ENCODE data around the gene RAD51B. TPM values are rescaled to one million over a fixed set of nuclear protein-coding genes. Genes with fewer than 3 reads are reported as not detected.

The RAD51B gene
- total and polyA plus RNA-seq, 9 of the 15 experiments (the other 6 are each of a cell fraction or from before 2014, with no cell fraction given): 8.5 to 17.3 (median 11.3) TPM

GRCh38 chr14:68637106-68638021 lies 817.8 kb downstream of the RAD51B start:
- intact Hi-C loops (cut with micrococcal nuclease): no loop called here
- ATAC-seq: no peak

GRCh38 chr14:68638141-68638999 lies 818.8 kb downstream of the RAD51B start:
- Histone ChIP-seq H3K27me3 (ENCODE audit: control insufficient read depth in 2 of 2, insufficient read depth in 2 of 2, low read length in 2 of 2) (no peaks in the 10 kb centered on the region), H3K9me1 (ENCODE audit: control insufficient read depth, insufficient read depth, low read length) (no peaks in the 10 kb centered on the region), H2AFZ (ENCODE audit: low read depth, low read length) (no peak overlapping the region), H3K4me1 (replicated peaks in 1 of 2; ENCODE audit: control insufficient read depth in 2 of 2, insufficient read depth in 2 of 2, low read length in 2 of 2) (peaks cover 0 to 6% of the 10 kb centered on the region in 2 experiments; a peak in 2 of 5 replicates), H4K20me1 (replicated peaks; ENCODE audit: control insufficient read depth, insufficient read depth, low read length) (no peaks in the 10 kb centered on the region), H3K36me3 (ENCODE audit: control insufficient read depth, insufficient read depth, low read length) (no peaks in the 10 kb centered on the region), H3K4me2 (ENCODE audit: insufficient read depth, low read length) (no peak overlapping the region), H3K27ac (ENCODE audit: extremely low read depth, low read depth, low read length) (no peak overlapping the region), H3K9ac (ENCODE audit: insufficient read depth in 1 of 2, low read depth in 2 of 2, low read length in 2 of 2) (0 out of 4 replicates have a peak overlapping the region, but pooled peaks of 1 of the 2 experiments have one; percentile 13), H3K9me3 (replicated peaks; ENCODE audit: control insufficient read depth, insufficient read depth, low read depth, low read length) (no peaks in the 10 kb centered on the region), H3K4me3 (no peak overlapping the region), H3K79me2 (ENCODE audit: control insufficient read depth, insufficient read depth, low read length) (no peaks in the 10 kb centered on the region)
- FAIRE-seq (no peak), DNase-seq (ENCODE audit: extremely low read depth in 1 of 4, low spot score in 3 of 4) (no peak), ATAC-seq (no peak)
- ChIA-PET CTCF (ENCODE audit: low intra/inter-chr PET ratio) (no interaction called here), POLR2A (interaction anchor here (0.5 to 0.8 kb wide), 2 partner anchors 27 to 155 kb away, joined by 3 to 5 read pairs; partner anchors contain the start of gene ZFP36L1)
- in situ Hi-C loops (cut with MboI) (no loop called here), intact Hi-C loops (cut with micrococcal nuclease) (no loop called here)
- 48% methylated on average over 10 of the region's 12 CpGs for WGBS (ENCODE audit: insufficient coverage, low coverage, missing lambda C conversion rate)
- BruUV-seq (replicated peaks): no TSS peak
- TF ChIP-seq NFYB (IDR thresholded peaks at IDR 0.05; ENCODE audit: extremely low read depth, insufficient read length): no peak
- no peak for TF ChIP-seq POLR2G (IDR thresholded peaks at IDR 0.05; ENCODE audit: low read depth, low read length)
- no peak for TF ChIP-seq BRD4 (IDR thresholded peaks at IDR 0.05)
- no peak for TF ChIP-seq ZBTB1 (CRISPR knock-in tag; IDR thresholded peaks at IDR 0.05; ENCODE audit: borderline replicate concordance, low read depth)
- no peak for TF ChIP-seq ZNF778 (CRISPR knock-in tag; IDR thresholded peaks at IDR 0.05)
- no peak for TF ChIP-seq ZNF431 (CRISPR knock-in tag; IDR thresholded peaks at IDR 0.05)
- no peak for TF ChIP-seq E2F6 (IDR thresholded peaks at IDR 0.05; ENCODE audit: borderline replicate concordance in 1 of 2, extremely low read depth in 1 of 2, insufficient read depth in 1 of 2, insufficient read length in 1 of 2, low read depth in 1 of 2, low read length in 1 of 2, poor library complexity in 1 of 2, severe bottlenecking in 1 of 2)
- no peak for TF ChIP-seq NUFIP1 (IDR thresholded peaks at IDR 0.05; ENCODE audit: partially characterized antibody)
- TF ChIP-seq SMARCB1 (IDR thresholded peaks at IDR 0.05; ENCODE audit: insufficient read length, low read depth): no peak
- no peak for TF ChIP-seq FOXP1 (CRISPR knock-in tag; IDR thresholded peaks at IDR 0.05)
- TF ChIP-seq ZNF507 (tag; conservative IDR thresholded peaks at IDR 0.05): no peak

More at GRCh38 chr14:68637106-68638021, 817.8 kb downstream of the RAD51B start:
- Histone ChIP-seq H3K9me3 (replicated peaks; ENCODE audit: control insufficient read depth, insufficient read depth, low read depth, low read length) (no peaks in the 10 kb centered on the region), H3K4me2 (ENCODE audit: insufficient read depth, low read length) (no peak overlapping the region), H4K20me1 (replicated peaks; ENCODE audit: control insufficient read depth, insufficient read depth, low read length) (no peaks in the 10 kb centered on the region), H3K27ac (ENCODE audit: extremely low read depth, low read depth, low read length) (no peak overlapping the region), H3K9ac (ENCODE audit: insufficient read depth in 1 of 2, low read depth in 2 of 2, low read length in 2 of 2) (no peak overlapping the region), H3K36me3 (ENCODE audit: control insufficient read depth, insufficient read depth, low read length) (no peaks in the 10 kb centered on the region), H3K4me1 (replicated peaks in 1 of 2; ENCODE audit: control insufficient read depth in 2 of 2, insufficient read depth in 2 of 2, low read length in 2 of 2) (peaks cover 0 to 6% of the 10 kb centered on the region in 2 experiments; a peak in 2 of 5 replicates), H2AFZ (ENCODE audit: low read depth, low read length) (no peak overlapping the region), H3K79me2 (ENCODE audit: control insufficient read depth, insufficient read depth, low read length) (no peaks in the 10 kb centered on the region), H3K9me1 (ENCODE audit: control insufficient read depth, insufficient read depth, low read length) (no peaks in the 10 kb centered on the region), H3K27me3 (ENCODE audit: control insufficient read depth in 2 of 2, insufficient read depth in 2 of 2, low read length in 2 of 2) (no peaks in the 10 kb centered on the region), H3K4me3 (no peak overlapping the region)
- in situ Hi-C loops (cut with MboI): no loop called here
- 66% methylated on average over 10 of the region's 13 CpGs for WGBS (ENCODE audit: insufficient coverage, low coverage, missing lambda C conversion rate)
- DNase-seq (ENCODE audit: extremely low read depth in 1 of 4, low spot score in 3 of 4) (no peak), FAIRE-seq (no peak)
- no TSS peak for BruUV-seq (replicated peaks)
- ChIA-PET POLR2A (interaction anchor here (0.8 kb wide), 1 partner anchor 28 kb away, joined by 5 read pairs; no protein-coding TSS in a partner anchor), CTCF (ENCODE audit: low intra/inter-chr PET ratio) (no interaction called here)
- TF ChIP-seq RAD21 (CRISPR knock-in tag; conservative IDR thresholded peaks at IDR 0.05 in 1 of 2, IDR thresholded peaks at IDR 0.05 in 1 of 2) (no peak), RBM15 (IDR thresholded peaks at IDR 0.05; ENCODE audit: insufficient read depth, low read length) (no peak)

All from K562 (cell line).